AML-193 (cell line): Measurements from ENCODE around the gene HSD17B12.
"Not testable (repeated sequence)": the region's sequence is repeated elsewhere in the genome, so short reads cannot be mapped to it uniquely, and the experiment has no call there.

Experiments used
- DNase-seq, 2 experiments: peaks; one replicate each; lab custom pipeline; 2025; lab: John Stamatoyannopoulos, UW

Gene HSD17B12

GRCh38 chr11:43680521-43681400 is at the start of gene HSD17B12:
Gene HSD17B12, plus strand, starts transcription at chr11:43680738. Its CDS starts 90 bp downstream, at chr11:43680828.
- DNase-seq: peak; percentile 87

- no peak for DNase-seq
Observed at GRCh38 chr11:43631732-43632131, 48.8 kb upstream of the HSD17B12 start.

- no peak for DNase-seq
Observed at GRCh38 chr11:43632181-43632580, 48.4 kb upstream of the HSD17B12 start.

- DNase-seq: no peak
Observed at GRCh38 chr11:43638717-43639116, 41.8 kb upstream of the HSD17B12 start.

GRCh38 chr11:43639224-43639623 is 41.3 kb upstream of the HSD17B12 start:
- no peak for DNase-seq

- no peak for DNase-seq
Observed at GRCh38 chr11:43639920-43640319, 40.6 kb upstream of the HSD17B12 start.

- DNase-seq: peak; percentile 69 to 84
Observed at GRCh38 chr11:43643898-43644620, 36.5 kb upstream of the HSD17B12 start.

- peak in 1 of 2 experiments; percentile 17 for DNase-seq
Observed at GRCh38 chr11:43644621-43645299, 35.8 kb upstream of the HSD17B12 start.

GRCh38 chr11:43646767-43647166 is 33.8 kb upstream of the HSD17B12 start:
- no peak for DNase-seq

- no peak for DNase-seq
Observed at GRCh38 chr11:43648888-43649287, 31.6 kb upstream of the HSD17B12 start.

GRCh38 chr11:43649501-43649900 is 31.0 kb upstream of the HSD17B12 start:
- DNase-seq: no peak

GRCh38 chr11:43649921-43650320 is 30.6 kb upstream of the HSD17B12 start:
- DNase-seq: no peak

- not testable (repeated sequence) for DNase-seq
Observed at GRCh38 chr11:43663018-43663417, 17.5 kb upstream of the HSD17B12 start.

- no peak for DNase-seq
Observed at GRCh38 chr11:43664295-43664694, 16.2 kb upstream of the HSD17B12 start.

GRCh38 chr11:43671284-43671683 is 9.3 kb upstream of the HSD17B12 start:
- not testable (repeated sequence) for DNase-seq

- no peak for DNase-seq
Observed at GRCh38 chr11:43674560-43674959, 6.0 kb upstream of the HSD17B12 start.

GRCh38 chr11:43676933-43677332 is 3.6 kb upstream of the HSD17B12 start:
- DNase-seq: no peak

- DNase-seq: no peak
Observed at GRCh38 chr11:43681401-43681942, 934 bp downstream of the HSD17B12 start.

- DNase-seq: not testable (repeated sequence)
Observed at GRCh38 chr11:43682081-43682480, 1.5 kb downstream of the HSD17B12 start.

- DNase-seq: no peak
Observed at GRCh38 chr11:43685440-43685839, 4.9 kb downstream of the HSD17B12 start.

GRCh38 chr11:43686207-43686606 is 5.7 kb downstream of the HSD17B12 start:
- no peak for DNase-seq

GRCh38 chr11:43687120-43687791 is 6.7 kb downstream of the HSD17B12 start:
- no peak for DNase-seq
